OCI-LY7 (cell line): ENCODE results near the gene MACROD1.

ENCODE experiments used
- EZH2phosphoT487 ChIP-seq: fragments of 200-600 bp; sonication (generic); IDR thresholded peaks from 2 replicates; pipeline ENCODE4 v1.6.1; 2018; ENCODE audit warnings: low read depth, borderline replicate concordance, mild to moderate bottlenecking, mixed run types, antibody characterized with exemption, low read length, moderate library complexity, mixed read lengths
- TF ChIP-seq, protein P1 (sequence below): fragments of 200-600 bp; sonication (generic); conservative IDR thresholded peaks from 2 replicates; pipeline ENCODE4 v1.5.1; 2014; ENCODE audit warnings: mild to moderate bottlenecking, antibody characterized with exemption, low read length, moderate library complexity, mixed read lengths

DNA sequence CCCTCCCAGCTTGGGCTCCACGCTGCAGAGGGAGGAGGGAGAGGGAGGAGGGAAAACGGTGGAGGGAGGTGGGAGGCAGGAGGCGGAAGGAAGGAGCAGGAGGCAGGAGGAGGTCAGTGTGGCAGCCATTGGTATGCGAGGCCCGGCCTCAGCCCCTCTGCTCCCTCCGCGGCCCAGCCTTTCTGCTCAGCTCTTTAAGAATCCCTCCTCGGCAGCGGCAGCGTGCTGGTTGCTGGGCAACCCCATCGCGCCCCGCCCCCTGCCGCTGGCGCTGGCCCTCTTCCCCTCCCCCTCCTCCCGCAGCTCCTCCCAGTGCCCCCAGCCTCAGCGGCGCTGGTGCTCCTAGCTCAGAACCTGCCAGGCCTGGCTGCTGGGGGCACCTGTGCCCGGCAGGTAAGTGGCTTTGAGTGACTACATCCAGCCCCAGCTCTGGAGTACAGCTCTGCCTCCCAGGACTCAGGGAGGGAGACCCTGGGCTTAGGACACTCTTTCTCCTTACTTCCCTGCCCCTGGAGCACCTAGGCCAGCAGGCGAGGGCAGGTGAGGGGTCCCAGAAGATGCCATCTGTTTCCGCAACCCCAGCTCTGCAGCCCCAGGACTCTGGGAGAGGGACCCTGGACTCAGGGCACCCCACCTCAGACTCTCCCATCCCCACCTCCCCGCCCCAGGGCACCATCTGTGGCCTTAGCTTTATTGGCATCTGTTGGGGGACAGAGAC, 137.4 kb downstream of the MACROD1 start:
- TF ChIP-seq, protein P1, sequence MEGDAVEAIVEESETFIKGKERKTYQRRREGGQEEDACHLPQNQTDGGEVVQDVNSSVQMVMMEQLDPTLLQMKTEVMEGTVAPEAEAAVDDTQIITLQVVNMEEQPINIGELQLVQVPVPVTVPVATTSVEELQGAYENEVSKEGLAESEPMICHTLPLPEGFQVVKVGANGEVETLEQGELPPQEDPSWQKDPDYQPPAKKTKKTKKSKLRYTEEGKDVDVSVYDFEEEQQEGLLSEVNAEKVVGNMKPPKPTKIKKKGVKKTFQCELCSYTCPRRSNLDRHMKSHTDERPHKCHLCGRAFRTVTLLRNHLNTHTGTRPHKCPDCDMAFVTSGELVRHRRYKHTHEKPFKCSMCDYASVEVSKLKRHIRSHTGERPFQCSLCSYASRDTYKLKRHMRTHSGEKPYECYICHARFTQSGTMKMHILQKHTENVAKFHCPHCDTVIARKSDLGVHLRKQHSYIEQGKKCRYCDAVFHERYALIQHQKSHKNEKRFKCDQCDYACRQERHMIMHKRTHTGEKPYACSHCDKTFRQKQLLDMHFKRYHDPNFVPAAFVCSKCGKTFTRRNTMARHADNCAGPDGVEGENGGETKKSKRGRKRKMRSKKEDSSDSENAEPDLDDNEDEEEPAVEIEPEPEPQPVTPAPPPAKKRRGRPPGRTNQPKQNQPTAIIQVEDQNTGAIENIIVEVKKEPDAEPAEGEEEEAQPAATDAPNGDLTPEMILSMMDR, result no peak
- TF ChIP-seq EZH2phosphoT487, result no peak
